Dorsolateral prefrontal cortex (tissue), 118 donors: ENCODE data around the gene ZFYVE21. TPM values are rescaled to one million over a fixed set of nuclear protein-coding genes. Genes with fewer than 3 reads are reported as not detected.

ENCODE experiments used
- total RNA-seq, 120 experiments: library from RNA; stranded (reverse); gene quantifications; one replicate each; pipeline versions ENCODE4 v1.2.3 to v1.2.4, GENCODE V29; 2022

ZFYVE21 gene
- total RNA-seq, 120 experiments from 2014 or later = 71.0 to 188 (median 111) TPM

Other genes with a start within 250 kb of the ZFYVE21 start
- 1,000 to 10,000 TPM; 1,109 to 2,418 (median 1,592) TPM for gene CKB, start 193.0 kb upstream of the ZFYVE21 start, total RNA-seq
- 10 to 100 TPM in 119 of 120 experiments, 1 to 10 TPM in 1; 9.8 to 20.3 (median 14.3) TPM for gene TRMT61A, start 186.6 kb upstream of the ZFYVE21 start, total RNA-seq
- gene BAG5, start 153.2 kb upstream of the ZFYVE21 start, total RNA-seq = 10 to 100 TPM; 25.3 to 45.6 (median 35.3) TPM
- gene COA8, start 152.8 kb upstream of the ZFYVE21 start, total RNA-seq = 10 to 100 TPM; 21.7 to 47.0 (median 35.6) TPM
- 100 to 1,000 TPM; 362 to 692 (median 542) TPM for gene KLC1, start 86.6 kb upstream of the ZFYVE21 start, total RNA-seq
- gene XRCC3, start 359 bp upstream of the ZFYVE21 start, total RNA-seq = 10 to 100 TPM in 58 of 120 experiments, 1 to 10 TPM in 62; 4.7 to 19.1 (median 9.9) TPM
- 100 to 1,000 TPM in 18 of 120 experiments, 10 to 100 TPM in 102; 36.7 to 122 (median 85.6) TPM for gene PPP1R13B, start 131.8 kb downstream of the ZFYVE21 start, total RNA-seq
- 10 to 100 TPM in 60 of 120 experiments, 1 to 10 TPM in 60; 1.9 to 23.1 (median 10.0) TPM for gene TDRD9, start 212.6 kb downstream of the ZFYVE21 start, total RNA-seq
- gene RD3L, start 226.7 kb downstream of the ZFYVE21 start, total RNA-seq = not detected